ENCODE results near the gene ACACB. TPM values are rescaled to one million over a fixed set of nuclear protein-coding genes. Genes with fewer than 3 reads are reported as not detected.

ACACB gene
- total RNA-seq, 1 experiment from 2014 or later, result 20.0 TPM

- DNase-seq (ENCODE audit: low spot score) (no peak), ATAC-seq (no peak)
- Mint-ChIP-seq H3K27ac (peak overlapping the region; percentile 23; the same call in 1 of the 2 replicates), H3K36me3 (no peaks in the 10 kb centered on the region), H3K4me1 (peaks cover 13% of the 10 kb centered on the region), H3K27me3 (ENCODE audit: low read depth) (no peaks in the 10 kb centered on the region; the same call in 1 of the 2 replicates), H3K4me3 (no peak overlapping the region), H3K9me3 (no peaks in the 10 kb centered on the region)
- ChIA-PET POLR2A (no interaction called here), CTCF (interaction anchor here (1.0 to 2.3 kb wide), 2 partner anchors 13 to 269 kb away, joined by 3 to 8 read pairs; no protein-coding TSS in a partner anchor)
- no peak for TF ChIP-seq GTF2I (CRISPR knock-in tag; conservative IDR thresholded peaks at IDR 0.05)
- no peak for TF ChIP-seq RORB (CRISPR knock-in tag; IDR thresholded peaks at IDR 0.05)
- no peak for TF ChIP-seq AR (CRISPR knock-in tag; IDR thresholded peaks at IDR 0.05)
- no peak for TF ChIP-seq JAZF1 (CRISPR knock-in tag; IDR thresholded peaks at IDR 0.05)
- no peak for TF ChIP-seq FOXJ3 (CRISPR knock-in tag; IDR thresholded peaks at IDR 0.05; ENCODE audit: borderline replicate concordance)
- no peak for TF ChIP-seq ZNF263 (CRISPR knock-in tag; IDR thresholded peaks at IDR 0.05; ENCODE audit: low read depth)
- TF ChIP-seq HMGXB4 (CRISPR knock-in tag; IDR thresholded peaks at IDR 0.05), result no peak
- TF ChIP-seq USF2 (CRISPR knock-in tag; IDR thresholded peaks at IDR 0.05), result no peak
Observed at GRCh38 chr12:109124878-109125648, 8.7 kb downstream of the ACACB start.

- ATAC-seq (no peak; the same call in 1 of the 2 replicates), DNase-seq (ENCODE audit: low spot score) (no peak)
- Mint-ChIP-seq H3K27me3 (ENCODE audit: low read depth) (no peaks in the 10 kb centered on the region; the same call in 1 of the 2 replicates), H3K4me3 (no peak overlapping the region), H3K4me1 (peaks cover 14% of the 10 kb centered on the region), H3K27ac (peak overlapping the region; percentile 34), H3K9me3 (no peaks in the 10 kb centered on the region), H3K36me3 (no peaks in the 10 kb centered on the region)
- ChIA-PET CTCF (interaction anchor here (2.3 kb wide), 1 partner anchor 14 kb away, joined by 8 read pairs; no protein-coding TSS in a partner anchor), POLR2A (no interaction called here)
- no peak for TF ChIP-seq SMAD3 (CRISPR knock-in tag; IDR thresholded peaks at IDR 0.05; ENCODE audit: borderline replicate concordance)
- TF ChIP-seq E2F4 (CRISPR knock-in tag; IDR thresholded peaks at IDR 0.05; ENCODE audit: borderline replicate concordance, low read depth), result no peak
- no peak for TF ChIP-seq USF1 (CRISPR knock-in tag; IDR thresholded peaks at IDR 0.05)
- no peak for TF ChIP-seq ZNF317 (CRISPR knock-in tag; IDR thresholded peaks at IDR 0.05; ENCODE audit: borderline replicate concordance, low read depth)
- no peak for TF ChIP-seq FOXP4 (CRISPR knock-in tag; IDR thresholded peaks at IDR 0.05)
- TF ChIP-seq ATF1 (CRISPR knock-in tag; IDR thresholded peaks at IDR 0.05), result no peak
- no peak for TF ChIP-seq PRRX2 (CRISPR knock-in tag; IDR thresholded peaks at IDR 0.05)
- TF ChIP-seq ARID4B (CRISPR knock-in tag; IDR thresholded peaks at IDR 0.05; ENCODE audit: borderline replicate concordance), result no peak
- no peak for TF ChIP-seq ZMAT4 (CRISPR knock-in tag; IDR thresholded peaks at IDR 0.05)
- TF ChIP-seq ATF3 (CRISPR knock-in tag; conservative IDR thresholded peaks at IDR 0.05), result no peak
Observed at GRCh38 chr12:109125791-109126190, 9.4 kb downstream of the ACACB start.
